Esophagus muscularis mucosa (tissue), 4 donors: ENCODE measurements around the gene TBX15.

Source experiments
- CTCF ChIP-seq, 3 experiments: fragments of 200-600 bp in 2 of 3; fragments of 450-650 bp in 1 of 3; sonication (generic) in 2 of 3; IDR thresholded peaks; one replicate each; pipeline ENCODE4 v1.5.1; 2017 to 2019; ENCODE audit warnings: antibody characterized with exemption in 3 of 3, mild to moderate bottlenecking in 2 of 3, moderate library complexity in 1 of 3
- EP300 ChIP-seq: sonication (generic); formaldehyde crosslinking; IDR thresholded peaks from one replicate; pipeline ENCODE4 v1.6.1; 2017; ENCODE audit warnings: antibody characterized with exemption
- POLR2A ChIP-seq: fragments of 450-650 bp; IDR thresholded peaks from one replicate; pipeline ENCODE4 v1.6.1; 2017; ENCODE audit warnings: antibody characterized with exemption, moderate library complexity, mild to moderate bottlenecking, low read depth

- TF ChIP-seq CTCF (IDR thresholded peaks at IDR 0.05) (no peak), POLR2A (no peak), EP300 (no peak)
Observed at GRCh38 chr1:118984722-118985639, 3.2 kb downstream of the TBX15 start.
